ENCODE measurements around the gene PLEK.
A peak's percentile ranks its signal among the peaks of the same experiment; 100 is the strongest.
"Not testable (repeated sequence)": the region's sequence is repeated elsewhere in the genome, so short reads cannot be mapped to it uniquely, and the experiment has no call there.

Gene PLEK

GRCh38 chr2:68385907-68386287 lies 20.8 kb downstream of the PLEK start:
- no peak for DNase-seq

DNA sequence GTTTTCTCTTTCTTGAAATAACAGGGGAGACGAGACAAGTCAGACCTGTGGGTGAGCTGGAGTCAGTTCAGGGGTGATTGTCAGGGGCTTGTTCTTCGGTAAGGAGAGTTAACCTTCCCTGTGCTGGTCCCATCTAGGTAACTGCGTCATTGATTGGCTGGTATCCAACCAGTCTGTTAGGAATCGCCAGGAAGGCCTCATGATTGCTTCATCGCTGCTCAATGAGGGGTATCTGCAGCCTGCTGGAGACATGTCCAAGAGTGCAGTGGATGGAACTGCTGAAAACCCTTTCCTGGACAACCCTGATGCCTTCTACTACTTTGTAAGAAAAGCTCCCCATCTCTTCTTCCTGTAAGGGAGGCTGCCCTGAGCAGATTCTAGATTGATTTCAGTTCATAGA lies 21.3 kb downstream of the PLEK start:
- DNase-seq = no peak

- peak; percentile 66 for DNase-seq
These were observed 22.6 kb downstream of the PLEK start for GRCh38 chr2:68387408-68388350.

DNA sequence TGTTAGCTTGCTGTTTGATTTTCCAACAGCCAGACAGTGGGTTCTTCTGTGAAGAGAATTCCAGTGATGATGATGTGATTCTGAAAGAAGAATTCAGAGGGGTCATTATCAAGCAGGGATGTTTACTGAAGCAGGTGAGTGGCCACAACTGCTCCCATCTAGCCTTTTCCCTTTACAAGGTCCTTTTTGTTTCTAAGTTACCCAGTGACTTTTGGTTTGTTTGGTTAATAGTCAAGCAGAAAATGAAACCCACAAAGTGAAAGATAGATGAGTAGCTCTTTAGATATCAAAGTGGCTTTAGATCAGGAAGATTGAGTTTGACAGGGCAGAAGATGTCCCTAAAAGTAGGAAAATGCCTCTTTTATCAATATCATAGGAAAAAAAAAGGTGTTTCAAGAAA lies 23.3 kb downstream of the PLEK start:
- no peak for DNase-seq

DNA sequence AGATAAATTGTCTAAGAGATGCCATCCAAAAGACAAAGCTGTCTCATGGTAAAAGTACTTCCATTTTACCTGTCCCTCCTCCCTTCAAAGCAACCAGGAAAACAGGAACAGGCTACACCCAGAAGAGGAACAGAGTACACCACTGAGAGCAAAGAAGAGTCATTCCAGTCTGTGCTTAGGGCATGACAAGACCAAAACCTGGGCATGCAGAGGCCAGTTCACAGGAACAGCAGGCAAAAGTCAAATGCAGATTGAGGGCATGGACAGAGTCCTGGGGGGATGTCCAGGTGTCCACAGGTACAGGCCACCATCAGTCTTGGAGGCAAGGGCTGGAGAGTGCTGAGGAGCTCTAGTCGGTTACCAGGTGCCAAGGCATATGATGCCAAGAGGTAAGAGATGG lies 23.7 kb downstream of the PLEK start:
- no peak for DNase-seq

GRCh38 chr2:68390114-68390513 lies 25.0 kb downstream of the PLEK start:
- no peak for DNase-seq

DNA sequence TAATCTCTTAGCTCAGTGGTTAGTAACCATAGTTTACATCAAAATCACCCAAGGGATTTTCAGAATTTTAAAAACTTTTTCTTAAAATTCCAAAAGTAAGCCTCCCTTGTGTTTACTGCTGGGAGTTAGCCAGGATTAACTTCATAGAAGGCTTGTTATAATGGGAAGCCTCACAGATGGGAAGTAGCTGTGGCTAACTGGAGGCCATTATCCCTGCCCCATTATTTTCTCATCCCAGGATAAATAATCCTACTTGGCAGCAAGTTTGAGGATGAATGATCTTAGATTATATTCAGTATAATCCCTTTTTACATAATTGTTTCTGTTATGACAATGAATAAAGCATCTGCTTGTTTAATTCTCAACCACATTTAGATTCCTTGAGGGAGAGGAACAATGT lies 25.5 kb downstream of the PLEK start:
- no peak for DNase-seq

GRCh38 chr2:68391099-68391498 lies 26.0 kb downstream of the PLEK start:
- DNase-seq = no peak

DNA sequence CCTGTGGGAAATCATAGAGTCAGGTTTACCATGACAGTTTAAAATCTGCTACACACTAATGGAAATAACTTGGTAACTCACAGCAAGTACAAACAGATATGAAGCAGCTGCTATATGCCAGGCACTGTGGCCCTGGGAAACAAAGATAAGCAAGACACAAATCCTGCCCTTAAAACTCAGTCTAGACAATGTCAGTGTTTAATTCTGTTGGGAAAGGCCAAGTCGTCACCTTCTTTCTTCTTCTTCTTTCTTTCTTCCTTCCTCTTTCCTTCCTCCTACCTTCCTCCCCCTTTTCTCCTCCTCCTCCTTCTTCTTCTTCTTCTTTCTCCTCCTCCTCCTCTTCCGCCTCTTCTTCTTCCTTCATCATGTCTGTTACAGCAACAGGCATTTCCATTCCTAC lies 26.8 kb downstream of the PLEK start:
- no peak for DNase-seq

- no peak for DNase-seq
These were observed 31.0 kb downstream of the PLEK start for GRCh38 chr2:68396093-68396492.

DNA sequence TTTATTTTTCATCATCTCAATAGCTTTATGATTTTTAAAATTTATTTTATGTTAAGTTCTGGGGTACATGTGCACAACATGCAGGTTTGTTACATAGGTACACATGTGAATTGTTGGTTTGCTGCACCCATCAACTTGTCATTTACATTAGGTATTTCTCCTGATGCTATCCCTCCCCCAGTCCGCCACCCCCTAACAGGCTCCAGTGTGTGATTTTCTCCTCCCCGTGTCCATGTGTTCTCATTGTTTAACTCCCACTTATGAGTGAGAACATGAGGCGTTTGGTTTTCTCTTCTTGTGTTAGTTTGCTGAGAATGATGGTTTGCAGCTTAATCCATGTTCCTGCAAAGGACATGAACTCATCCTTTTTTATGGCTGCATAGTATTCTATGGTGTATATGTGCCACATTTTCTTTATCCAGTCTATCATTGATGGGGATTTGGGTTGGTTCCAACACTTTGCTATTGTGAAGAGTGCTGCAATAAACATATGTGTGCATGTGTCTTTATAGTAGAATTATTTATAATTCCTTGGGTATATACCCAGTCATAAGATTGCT lies 32.7 kb downstream of the PLEK start:
- DNase-seq = not testable (repeated sequence)

DNA sequence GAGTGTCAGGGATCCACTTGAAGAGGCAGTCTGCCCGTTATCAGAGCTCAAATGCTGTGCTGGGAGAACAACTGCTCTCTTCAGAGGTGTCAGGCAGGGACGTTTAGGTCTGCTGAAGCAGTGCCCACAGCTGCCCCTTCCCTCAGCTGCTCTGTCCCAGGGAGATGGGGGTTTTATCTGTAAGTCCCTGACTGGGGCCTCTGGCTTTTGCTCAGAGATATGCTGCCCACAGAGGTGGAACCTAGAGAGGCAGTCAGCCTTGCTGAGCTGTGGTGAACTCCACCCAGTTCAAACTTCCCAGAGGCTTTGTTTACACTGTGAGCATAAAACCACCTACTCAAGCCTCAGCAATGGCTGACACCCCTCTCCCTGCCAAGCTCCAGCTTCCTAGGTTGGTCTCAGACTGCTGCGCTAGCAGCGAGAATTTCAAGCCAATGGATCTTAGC lies 38.1 kb downstream of the PLEK start:
- DNase-seq = peak; percentile 43

GRCh38 chr2:68404164-68404563 lies 39.1 kb downstream of the PLEK start:
- no peak for DNase-seq

DNA sequence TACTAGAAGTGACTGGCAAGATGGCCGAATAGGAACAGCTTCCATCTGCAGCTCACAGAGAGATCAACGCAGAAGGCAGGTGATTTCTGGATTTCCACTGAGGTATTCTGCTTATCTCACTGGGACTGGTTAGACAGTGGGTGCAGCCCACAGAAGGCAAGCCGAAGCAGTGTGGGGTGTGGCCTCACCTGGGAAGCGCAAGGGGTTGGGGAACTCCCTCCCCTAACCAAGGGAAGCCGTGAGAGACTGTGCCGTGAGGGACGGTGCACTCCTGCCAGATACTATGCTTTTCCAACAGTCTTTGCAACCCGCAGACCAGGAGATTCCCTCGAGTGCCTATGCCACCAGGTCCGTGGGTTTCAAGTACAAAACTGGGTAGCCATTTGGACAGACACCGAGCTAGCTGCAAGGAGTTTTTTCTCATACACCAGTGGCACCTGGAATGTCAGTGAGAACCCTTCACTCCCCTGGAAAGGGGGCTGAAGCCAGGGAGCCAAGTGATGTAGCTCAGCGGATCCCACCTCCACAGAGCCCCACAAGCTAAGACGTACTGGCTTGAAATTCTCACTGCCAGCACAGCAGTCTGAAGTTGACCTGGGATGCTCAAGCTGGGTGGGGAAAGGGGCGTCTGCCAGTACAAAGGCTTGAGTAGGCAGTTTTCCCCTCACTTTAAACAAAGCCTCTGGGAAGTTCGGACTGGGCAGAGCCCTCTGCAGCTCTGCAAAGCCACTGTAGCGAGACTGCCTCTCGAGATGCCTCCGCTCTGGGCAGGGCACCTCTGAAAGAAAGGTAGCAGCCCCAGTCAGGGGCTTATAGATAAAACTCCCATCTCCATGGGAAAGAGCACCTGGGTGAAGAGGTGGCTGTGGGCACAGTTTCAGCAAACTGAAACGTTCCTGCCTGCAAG lies 40.1 kb downstream of the PLEK start:
- DNase-seq = peak; percentile 62

GRCh38 chr2:68411397-68412126 lies 46.5 kb downstream of the PLEK start:
- no peak for DNase-seq

- DNase-seq = no peak
These were observed 47.2 kb downstream of the PLEK start for GRCh38 chr2:68412127-68412819.

- no peak for DNase-seq
These were observed 48.4 kb downstream of the PLEK start for GRCh38 chr2:68413466-68413865.

- DNase-seq = no peak
These were observed 49.4 kb downstream of the PLEK start for GRCh38 chr2:68414452-68414851.

DNA sequence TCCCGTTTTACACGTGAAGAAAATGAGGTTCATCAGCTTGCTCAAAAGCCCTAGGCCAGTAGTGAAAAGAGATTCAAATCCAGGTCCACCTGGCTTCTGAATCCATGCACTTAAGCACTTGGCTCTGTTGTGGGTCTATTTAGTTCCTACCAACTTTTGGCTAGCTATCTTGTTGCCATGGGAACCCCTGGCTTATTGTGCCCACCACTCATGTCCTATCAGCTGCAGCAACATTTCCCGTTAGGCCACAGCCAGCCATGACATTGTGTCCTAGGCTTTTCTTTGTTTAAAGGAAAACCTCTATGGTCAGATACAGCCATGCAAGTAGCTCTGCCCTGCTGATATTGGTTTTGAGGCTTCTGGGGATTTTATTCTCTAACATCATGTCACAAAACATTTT lies 49.8 kb downstream of the PLEK start:
- no peak for DNase-seq

- DNase-seq = no peak
These were observed 50.4 kb downstream of the PLEK start for GRCh38 chr2:68415521-68415920.

DNA sequence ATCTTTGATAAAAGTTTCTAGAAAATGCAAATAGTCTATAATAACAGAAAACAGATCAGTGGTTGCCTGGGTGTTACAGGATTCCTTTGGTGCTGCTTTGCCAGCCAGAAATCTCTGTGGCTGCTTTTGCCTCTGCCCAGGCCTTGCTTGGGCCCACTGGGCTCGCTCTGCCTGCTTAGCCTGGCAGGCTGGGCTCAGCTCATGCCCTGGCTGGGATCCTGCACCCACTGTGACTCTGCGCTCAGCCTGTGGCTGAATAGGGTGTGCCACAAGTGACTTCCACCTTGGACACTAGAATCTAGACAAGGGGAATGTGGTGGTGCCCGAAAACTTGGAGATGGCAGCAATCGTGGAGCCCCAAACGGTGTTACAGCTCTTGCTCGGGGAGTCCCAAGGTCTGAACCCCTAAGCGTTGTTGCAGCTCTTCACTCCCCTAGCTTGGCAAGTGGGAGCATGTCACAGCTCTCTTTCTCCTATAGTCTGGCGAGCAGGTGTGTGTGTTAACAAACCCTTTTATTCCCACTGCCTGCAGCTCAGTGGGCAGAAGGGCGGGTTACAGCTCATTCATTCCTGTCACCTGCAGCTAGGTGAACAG lies 51.1 kb downstream of the PLEK start:
- DNase-seq = no peak

GRCh38 chr2:68417926-68418325 lies 52.8 kb downstream of the PLEK start:
- no peak for DNase-seq
